Brain microvascular endothelial cell (primary cell): Measurements from ENCODE around the gene AKT1S1.
"Not testable (repeated sequence)": the region's sequence is repeated elsewhere in the genome, so short reads cannot be mapped to it uniquely, and the experiment has no call there.

Experiments used
- DNase-seq: peaks from one replicate; pipeline ENCODE4 v3.0.0-alpha.2; 2020
- H3K27ac ChIP-seq: fragments of 250-450 bp; sonication (Bioruptor Pico); 2 replicates; pipeline ENCODE4 v1.5.1; 2020; ENCODE audit warnings: mild to moderate bottlenecking, moderate library complexity
- H3K27me3 ChIP-seq: fragments of 250-450 bp; sonication (Bioruptor Pico); replicated peaks from 2 replicates; pipeline ENCODE4 v1.5.1; 2020; ENCODE audit warnings: mild to moderate bottlenecking
- H3K36me3 ChIP-seq: fragments of 250-450 bp; sonication (Bioruptor Pico); replicated peaks from 2 replicates; pipeline ENCODE4 v1.5.1; 2020; ENCODE audit warnings: mild to moderate bottlenecking
- H3K4me3 ChIP-seq: 2 replicates; pipeline ENCODE4 v1.5.1; 2011; ENCODE audit warnings: low read depth, mild to moderate bottlenecking, control low read depth, low read length, moderate library complexity
- CTCF ChIP-seq: IDR thresholded peaks from 2 replicates; pipeline ENCODE4 v1.5.1; 2011; ENCODE audit warnings: low read depth, mild to moderate bottlenecking, moderate library complexity, low read length, control low read depth, inconsistent platforms; ENCODE audit errors: missing control alignments
- in situ Hi-C: cut with HindIII; loops from 2 replicates; pipeline ENCODE4 v1.10.0; 2017; ENCODE audit warnings: low sequenced_read_pairs, low pct_ligation_motif_present

AKT1S1 gene

GRCh38 chr19:49877020-49877878 is at the start of gene AKT1S1, which contains the start of gene TBC1D17:
Gene AKT1S1 (minus strand): TSS chr19:49877355. CDS start chr19:49873295, 4,060 bp downstream.
Gene TBC1D17 (plus strand): TSS chr19:49877702. CDS start chr19:49877724, 22 bp downstream.
- peak; percentile 100 for DNase-seq
- Histone ChIP-seq H3K27me3 (no peaks in the 10 kb centered on the region), H3K27ac (peak within 1 kb of the TSS; percentile 99), H3K4me3 (peak within 1 kb of the TSS; percentile 100), H3K36me3 (peaks cover 20% of the 10 kb centered on the region)
- in situ Hi-C loops = no loop called here
- no peak for TF ChIP-seq CTCF

GRCh38 chr19:49926515-49926914 is 49.4 kb upstream of the AKT1S1 start:
- DNase-seq = no peak
- no peak overlapping the region for H3K27ac ChIP-seq
- in situ Hi-C loops = no loop called here
- no peak overlapping the region for H3K4me3 ChIP-seq
- H3K27me3 ChIP-seq = no peaks in the 10 kb centered on the region
- no peak for TF ChIP-seq CTCF
- peaks cover 22% of the 10 kb centered on the region for H3K36me3 ChIP-seq

DNA sequence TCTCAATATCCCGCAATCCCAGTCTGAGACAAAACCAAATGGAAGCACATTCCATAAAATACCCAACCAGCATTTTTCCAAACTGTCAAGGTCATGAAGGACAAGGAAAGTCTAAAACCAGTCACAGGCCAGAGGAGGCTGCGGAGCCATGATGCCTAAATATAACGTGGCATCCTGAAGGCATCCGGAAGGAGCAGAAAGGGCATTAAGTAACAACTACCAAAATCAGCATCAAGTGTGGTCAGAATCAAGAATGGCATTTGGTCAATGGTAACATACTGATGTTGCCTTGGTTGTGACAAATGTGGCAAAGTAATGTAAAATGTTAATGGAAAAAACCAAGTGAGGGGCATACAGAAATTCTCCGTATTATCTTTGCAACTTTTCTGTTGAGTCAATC is 48.3 kb upstream of the AKT1S1 start:
- Histone ChIP-seq H3K4me3 (no peak overlapping the region), H3K27ac (no peak overlapping the region), H3K36me3 (peaks cover 22% of the 10 kb centered on the region), H3K27me3 (no peaks in the 10 kb centered on the region)
- no peak for TF ChIP-seq CTCF
- in situ Hi-C loops = no loop called here
- DNase-seq = no peak

DNA sequence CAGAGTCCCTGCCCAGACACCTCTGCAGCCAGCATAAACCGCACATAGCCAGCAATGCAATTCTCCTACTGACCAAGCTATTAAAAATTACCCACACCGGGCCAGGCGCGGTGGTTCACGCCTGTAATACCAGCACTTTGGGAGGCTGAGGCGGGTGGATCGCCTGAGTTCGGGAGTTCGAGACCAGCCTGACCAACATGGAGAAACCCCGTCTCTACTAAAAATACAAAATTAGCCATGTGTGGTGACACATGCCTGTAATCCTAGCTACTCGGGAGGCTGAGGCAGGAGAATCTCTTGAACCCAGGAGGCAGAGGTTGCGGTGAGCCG is 47.7 kb upstream of the AKT1S1 start:
- H3K27me3 ChIP-seq, in situ Hi-C loops, DNase-seq, H3K27ac ChIP-seq, H3K4me3 ChIP-seq: not testable (repeated sequence)
- H3K36me3 ChIP-seq = peaks cover 24% of the 10 kb centered on the region

- in situ Hi-C loops = no loop called here
- no peaks in the 10 kb centered on the region for H3K27me3 ChIP-seq
- H3K4me3 ChIP-seq = no peak overlapping the region
- no peak for TF ChIP-seq CTCF
- DNase-seq = no peak
- H3K36me3 ChIP-seq = peaks cover 24% of the 10 kb centered on the region
- no peak overlapping the region for H3K27ac ChIP-seq
Observed at GRCh38 chr19:49924004-49924880, 47.1 kb upstream of the AKT1S1 start.
